Measurements from ENCODE around the gene DZIP1L. TPM values are rescaled to one million over a fixed set of nuclear protein-coding genes. Genes with fewer than 3 reads are reported as not detected.

Gene DZIP1L
- total and polyA plus RNA-seq, 2 donors (not counting 3 experiments of a cell fraction or from before 2014, with no cell fraction given): 3.0 to 17.9 TPM

- no peaks in the 10 kb centered on the region for H3K36me3 ChIP-seq (ENCODE audit: control insufficient read depth in 2 of 2, extremely low read depth in 1 of 2, insufficient read depth in 2 of 2, low read length in 2 of 2)
- FAIRE-seq (no peak), DNase-seq (ENCODE audit: low read depth, low spot score) (no peak)
- H3K9ac ChIP-seq (replicated peaks; ENCODE audit: extremely low read depth, insufficient read depth, low read length): no peak overlapping the region
- no peaks in the 10 kb centered on the region for H4K20me1 ChIP-seq (replicated peaks; ENCODE audit: control insufficient read depth, extremely low read depth, insufficient read depth, low read length)
- no peaks in the 10 kb centered on the region for H3K9me1 ChIP-seq (replicated peaks; ENCODE audit: control insufficient read depth, extremely low read depth, insufficient read depth, low read length)
- H3K9me3 ChIP-seq (replicated peaks; ENCODE audit: control insufficient read depth, insufficient read depth, low read length): no peaks in the 10 kb centered on the region
- ChIA-PET CTCF (interaction anchor here (0.6 to 3.7 kb wide), 4 partner anchors 9 to 979 kb away, joined by 3 to 23 read pairs (median 4); no protein-coding TSS in a partner anchor), POLR2A (no interaction called here)
- no TSS peak for BruUV-seq (replicated peaks)
- TF ChIP-seq CTCF (IDR thresholded peaks at IDR 0.05; ENCODE audit: extremely low read depth in 1 of 2, insufficient read depth in 1 of 2, low read depth in 1 of 2, low read length in 2 of 2): no peak
- TF ChIP-seq POLR2A (IDR thresholded peaks at IDR 0.05; ENCODE audit: low read depth, low read length): no peak
- no peak for TF ChIP-seq POLR2AphosphoS5 (IDR thresholded peaks at IDR 0.05; ENCODE audit: insufficient read depth, low read depth, low read length)
- TF ChIP-seq FOS (IDR thresholded peaks at IDR 0.05; ENCODE audit: borderline replicate concordance, insufficient read depth, low read length): no peak
- TF ChIP-seq GATA2 (IDR thresholded peaks at IDR 0.05; ENCODE audit: insufficient read depth, insufficient read length, low read depth, low read length): no peak
- TF ChIP-seq MYC (IDR thresholded peaks at IDR 0.05; ENCODE audit: low read depth, low read length): no peak
- intact Hi-C loops (cut with micrococcal nuclease): no loop called here
- H3K27me3 ChIP-seq (ENCODE audit: control insufficient read depth in 2 of 2, insufficient read depth in 2 of 2, low read length in 2 of 2): no peaks in the 10 kb centered on the region
- dilution Hi-C loops (cut with MboI; ENCODE audit: extremely low pct_ligation_motif_present, low sequenced_read_pairs): no loop called here
- H3K79me2 ChIP-seq (ENCODE audit: control insufficient read depth, insufficient read depth, low read length): no peaks in the 10 kb centered on the region
- H3K4me3 ChIP-seq (replicated peaks in 1 of 3; ENCODE audit: insufficient read depth in 1 of 3, low read depth in 1 of 3, low read length in 3 of 3): no peak overlapping the region
- no peak overlapping the region for H3K4me2 ChIP-seq (ENCODE audit: insufficient read depth, low read length)
- H2AFZ ChIP-seq (ENCODE audit: low read depth, low read length): no peak overlapping the region
- no peak overlapping the region for H3K27ac ChIP-seq (ENCODE audit: insufficient read depth, low read depth, low read length)
- no peaks in the 10 kb centered on the region for H3K4me1 ChIP-seq (ENCODE audit: control insufficient read depth, extremely low read depth, insufficient read depth, low read length)
Observed at GRCh38 chr3:138043266-138044029, 72.0 kb downstream of the DZIP1L start.

All from endothelial cell of umbilical vein (primary cell).